Esophagus muscularis mucosa (tissue), 3 donors: ENCODE results near the gene MTMR12.

Source experiments
- POLR2A ChIP-seq: fragments of 450-650 bp; IDR thresholded peaks from one replicate; pipeline ENCODE4 v1.6.1; 2017; ENCODE audit warnings: antibody characterized with exemption, moderate library complexity, mild to moderate bottlenecking, low read depth
- POLR2AphosphoS5 ChIP-seq, 2 donors: sonication (generic); formaldehyde crosslinking; IDR thresholded peaks; one replicate each; pipeline ENCODE4 v1.6.1; 2017; ENCODE audit warnings: antibody characterized with exemption in 2 of 2
- TF ChIP-seq, protein P1 (sequence below), 3 experiments: fragments of 200-600 bp in 2 of 3; fragments of 450-650 bp in 1 of 3; sonication (generic) in 2 of 3; IDR thresholded peaks; one replicate each; pipeline ENCODE4 v1.5.1; 2017 to 2019; ENCODE audit warnings: antibody characterized with exemption in 3 of 3, mild to moderate bottlenecking in 2 of 3, moderate library complexity in 1 of 3

GRCh38 chr5:32273821-32274220 lies 38.9 kb downstream of the MTMR12 start:
- TF ChIP-seq, protein P1, sequence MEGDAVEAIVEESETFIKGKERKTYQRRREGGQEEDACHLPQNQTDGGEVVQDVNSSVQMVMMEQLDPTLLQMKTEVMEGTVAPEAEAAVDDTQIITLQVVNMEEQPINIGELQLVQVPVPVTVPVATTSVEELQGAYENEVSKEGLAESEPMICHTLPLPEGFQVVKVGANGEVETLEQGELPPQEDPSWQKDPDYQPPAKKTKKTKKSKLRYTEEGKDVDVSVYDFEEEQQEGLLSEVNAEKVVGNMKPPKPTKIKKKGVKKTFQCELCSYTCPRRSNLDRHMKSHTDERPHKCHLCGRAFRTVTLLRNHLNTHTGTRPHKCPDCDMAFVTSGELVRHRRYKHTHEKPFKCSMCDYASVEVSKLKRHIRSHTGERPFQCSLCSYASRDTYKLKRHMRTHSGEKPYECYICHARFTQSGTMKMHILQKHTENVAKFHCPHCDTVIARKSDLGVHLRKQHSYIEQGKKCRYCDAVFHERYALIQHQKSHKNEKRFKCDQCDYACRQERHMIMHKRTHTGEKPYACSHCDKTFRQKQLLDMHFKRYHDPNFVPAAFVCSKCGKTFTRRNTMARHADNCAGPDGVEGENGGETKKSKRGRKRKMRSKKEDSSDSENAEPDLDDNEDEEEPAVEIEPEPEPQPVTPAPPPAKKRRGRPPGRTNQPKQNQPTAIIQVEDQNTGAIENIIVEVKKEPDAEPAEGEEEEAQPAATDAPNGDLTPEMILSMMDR (IDR thresholded peaks at IDR 0.05) = no peak
- TF ChIP-seq POLR2AphosphoS5 (IDR thresholded peaks at IDR 0.05) (no peak), POLR2A (no peak)
